CD4-positive, alpha-beta T cell treated with Interleukin-17A for 1 hour (primary cell): ENCODE results near the gene ADAT2.
A peak's percentile ranks its signal among the peaks of the same experiment; 100 is the strongest.

Experiments
- DNase-seq: peaks from one replicate; pipeline ENCODE4 v3.0.0-alpha.2; 2020

Gene ADAT2

GRCh38 chr6:143441010-143441409, 9.5 kb downstream of the ADAT2 start:
- no peak for DNase-seq

- DNase-seq: no peak
Observed at GRCh38 chr6:143432588-143432987, 17.9 kb downstream of the ADAT2 start.

- DNase-seq: no peak
Observed at GRCh38 chr6:143431226-143431625, 19.3 kb downstream of the ADAT2 start.

- DNase-seq: no peak
Observed at GRCh38 chr6:143429970-143430369, 20.5 kb downstream of the ADAT2 start.

GRCh38 chr6:143427109-143427817, 23.2 kb downstream of the ADAT2 start:
- DNase-seq: peak; percentile 73

- DNase-seq: no peak
Observed at GRCh38 chr6:143426026-143426425, 24.5 kb downstream of the ADAT2 start.

GRCh38 chr6:143419526-143419925, 31.0 kb downstream of the ADAT2 start:
- no peak for DNase-seq

- DNase-seq: no peak
Observed at GRCh38 chr6:143414769-143415168, 35.7 kb downstream of the ADAT2 start.

- DNase-seq: no peak
Observed at GRCh38 chr6:143410859-143411270, 39.6 kb downstream of the ADAT2 start.

GRCh38 chr6:143408787-143409162, 41.7 kb downstream of the ADAT2 start:
- DNase-seq: no peak

- DNase-seq: no peak
Observed at GRCh38 chr6:143408151-143408786, 42.2 kb downstream of the ADAT2 start.

- DNase-seq: no peak
Observed at GRCh38 chr6:143406673-143407072, 43.8 kb downstream of the ADAT2 start.

GRCh38 chr6:143405373-143406154, 44.9 kb downstream of the ADAT2 start:
- no peak for DNase-seq

- no peak for DNase-seq
Observed at GRCh38 chr6:143402721-143403336, 47.7 kb downstream of the ADAT2 start.

- DNase-seq: no peak
Observed at GRCh38 chr6:143401636-143402370, 48.7 kb downstream of the ADAT2 start.

GRCh38 chr6:143401068-143401446, 49.4 kb downstream of the ADAT2 start:
- DNase-seq: no peak

GRCh38 chr6:143400258-143401067, 50.0 kb downstream of the ADAT2 start:
- peak; percentile 26 for DNase-seq

- no peak for DNase-seq
Observed at GRCh38 chr6:143399775-143400174, 50.7 kb downstream of the ADAT2 start.

- DNase-seq: no peak
Observed at GRCh38 chr6:143399176-143399575, 51.3 kb downstream of the ADAT2 start.

GRCh38 chr6:143397227-143398222, 53.0 kb downstream of the ADAT2 start:
- peak; percentile 58 for DNase-seq
